NCI-H2081 (cell line): ENCODE data around the gene CDC20.
"Not testable (repeated sequence)": the region's sequence is repeated elsewhere in the genome, so short reads cannot be mapped to it uniquely, and the experiment has no call there.

Experiments
- DNase-seq, 2 experiments: peaks; one replicate each; lab custom pipeline; 2025; lab: John Stamatoyannopoulos, UW

The CDC20 gene

GRCh38 chr1:43358121-43358745 lies 548 bp upstream of the CDC20 start:
- DNase-seq, result peak in 1 of 2 experiments; percentile 43

- DNase-seq, result no peak
These were observed 915 bp downstream of the CDC20 start for GRCh38 chr1:43359696-43360095.

GRCh38 chr1:43360616-43361015 lies 1.8 kb downstream of the CDC20 start:
- DNase-seq, result no peak

GRCh38 chr1:43363283-43363934 lies 4.6 kb downstream of the CDC20 start:
- no peak for DNase-seq

- no peak for DNase-seq
These were observed 5.2 kb downstream of the CDC20 start for GRCh38 chr1:43363935-43364525.

- no peak for DNase-seq
These were observed 6.9 kb downstream of the CDC20 start for GRCh38 chr1:43365678-43366077.

GRCh38 chr1:43366179-43366578 lies 7.4 kb downstream of the CDC20 start:
- DNase-seq, result peak in 1 of 2 experiments; percentile 27

GRCh38 chr1:43366601-43367025 lies 7.8 kb downstream of the CDC20 start:
- DNase-seq, result no peak

- DNase-seq, result no peak
These were observed 8.5 kb downstream of the CDC20 start for GRCh38 chr1:43367026-43367903.

GRCh38 chr1:43367904-43368645 lies 9.3 kb downstream of the CDC20 start, which contains the start of gene ELOVL1:
ELOVL1 (minus strand) TSS chr1:43368011; CDS start chr1:43365609, 2,402 bp downstream.
- peak; percentile 93 for DNase-seq

- DNase-seq, result no peak
These were observed 9.9 kb downstream of the CDC20 start for GRCh38 chr1:43368646-43369020.

- not testable (repeated sequence) for DNase-seq
These were observed 11.0 kb downstream of the CDC20 start for GRCh38 chr1:43369779-43370178.

GRCh38 chr1:43370564-43370963 lies 11.8 kb downstream of the CDC20 start:
- DNase-seq, result no peak

GRCh38 chr1:43372172-43372571 lies 13.4 kb downstream of the CDC20 start:
- no peak for DNase-seq

- no peak for DNase-seq
These were observed 14.5 kb downstream of the CDC20 start for GRCh38 chr1:43373066-43373940.

- DNase-seq, result no peak
These were observed 18.0 kb downstream of the CDC20 start for GRCh38 chr1:43376723-43377235.

GRCh38 chr1:43377831-43378230 lies 19.1 kb downstream of the CDC20 start:
- no peak for DNase-seq

GRCh38 chr1:43379476-43379875 lies 20.7 kb downstream of the CDC20 start:
- no peak for DNase-seq

GRCh38 chr1:43381612-43382011 lies 22.8 kb downstream of the CDC20 start:
- DNase-seq, result no peak

- peak in 1 of 2 experiments; percentile 44 for DNase-seq
These were observed 23.4 kb downstream of the CDC20 start for GRCh38 chr1:43382027-43382779.
